MCF 10A (cell line): Measurements from ENCODE around the gene TAS1R3. TPM values are rescaled to one million over a fixed set of nuclear protein-coding genes. Genes with fewer than 3 reads are reported as not detected.
"Not testable (repeated sequence)": the region's sequence is repeated elsewhere in the genome, so short reads cannot be mapped to it uniquely, and the experiment has no call there.

Experiments
- BruUV-seq: library from RNA; stranded (reverse); fragments of 400-500 nt; replicated peaks from 2 replicates; lab custom pipeline; 2021; lab: Mats Ljungman, UMichigan
- CTCF ChIA-PET: fragments of 300-600 bp; sonication (Branson Sonifier 250); formaldehyde crosslinking; extraction: SDS; loops from one replicate; lab custom pipeline; 2021; ENCODE audit warnings: antibody characterized with exemption, inconsistent platforms; lab: Yijun Ruan, JAX
- POLR2A ChIA-PET: fragments of 300-600, 350-650 bp; sonication (Branson Sonifier 250); formaldehyde crosslinking; extraction: SDS; loops from one replicate; lab custom pipeline; 2020; ENCODE audit warnings: antibody characterized with exemption, inconsistent platforms; lab: Yijun Ruan, JAX
- DNase-seq: peaks from one replicate; pipeline ENCODE4 v3.0.0-alpha.2; 2018; ENCODE audit not compliant: unreplicated experiment
- H3K27ac Mint-ChIP-seq: one replicate; pipeline ENCODE4 v1.8.0; 2022; ENCODE audit warnings: mild to moderate bottlenecking, low read depth, mixed read lengths; ENCODE audit not compliant: unreplicated experiment
- H3K27me3 Mint-ChIP-seq: one replicate; pipeline ENCODE4 v1.8.0; 2022; ENCODE audit warnings: mixed read lengths; ENCODE audit not compliant: insufficient read depth, unreplicated experiment
- H3K36me3 Mint-ChIP-seq: one replicate; pipeline ENCODE4 v1.8.0; 2022; ENCODE audit warnings: mild to moderate bottlenecking, moderate library complexity, mixed read lengths; ENCODE audit not compliant: insufficient read depth, unreplicated experiment
- H3K4me1 Mint-ChIP-seq: one replicate; pipeline ENCODE4 v1.8.0; 2022; ENCODE audit warnings: mixed read lengths; ENCODE audit not compliant: insufficient read depth, unreplicated experiment
- H3K4me3 Mint-ChIP-seq: one replicate; pipeline ENCODE4 v1.8.0; 2022; ENCODE audit warnings: mild to moderate bottlenecking, moderate library complexity, mixed read lengths; ENCODE audit not compliant: unreplicated experiment
- H3K9me3 Mint-ChIP-seq: one replicate; pipeline ENCODE4 v1.8.0; 2022; ENCODE audit warnings: mixed read lengths; ENCODE audit not compliant: unreplicated experiment
- CTCF ChIP-seq: fragments of 200-600 bp; IDR thresholded peaks from one replicate; pipeline ENCODE4 v1.8.0; 2022; ENCODE audit warnings: antibody characterized with exemption, mild to moderate bottlenecking; ENCODE audit not compliant: unreplicated experiment
- intact Hi-C: fragments of 100-400 bp; cut with micrococcal nuclease; formaldehyde crosslinking; loops from 2 replicates; pipeline ENCODE4 v1.14.1; 2022
- total RNA-seq: library from RNA; stranded (reverse); gene quantifications from 2 replicates; pipeline ENCODE4 v1.2.3, GENCODE V29; 2022

TAS1R3 gene
- total RNA-seq, 1 experiment from 2014 or later: not detected

- Mint-ChIP-seq H3K9me3 (no peaks in the 10 kb centered on the region), H3K27me3 (no peaks in the 10 kb centered on the region), H3K4me1 (peaks cover 5% of the 10 kb centered on the region), H3K4me3 (no peak overlapping the region), H3K36me3 (peaks cover 83% of the 10 kb centered on the region), H3K27ac (no peak overlapping the region)
- no TSS peak for BruUV-seq
- POLR2A ChIA-PET: no interaction called here
- CTCF ChIA-PET: interaction anchor here (0.6 to 1.5 kb wide), 2 partner anchors 21 to 88 kb away, joined by 3 read pairs; no protein-coding TSS in a partner anchor
- no peak for DNase-seq
- no peak for TF ChIP-seq CTCF
- intact Hi-C loops: no loop called here
These were observed 16.9 kb upstream of the TAS1R3 start for GRCh38 chr1:1314237-1314586.

- BruUV-seq: no TSS peak
- CTCF ChIA-PET: interaction anchor here (0.6 to 1.5 kb wide), 3 partner anchors 20 to 191 kb away, joined by 3 read pairs; no protein-coding TSS in a partner anchor
- H3K9me3 Mint-ChIP-seq: no peaks in the 10 kb centered on the region
- intact Hi-C loops: no loop called here
- H3K27ac Mint-ChIP-seq: no peak overlapping the region
- no peaks in the 10 kb centered on the region for H3K27me3 Mint-ChIP-seq
- peaks cover 81% of the 10 kb centered on the region for H3K36me3 Mint-ChIP-seq
- no peak for TF ChIP-seq CTCF
- H3K4me3 Mint-ChIP-seq: no peak overlapping the region
- H3K4me1 Mint-ChIP-seq: peaks cover 5% of the 10 kb centered on the region
- POLR2A ChIA-PET: no interaction called here
- no peak for DNase-seq
These were observed 16.3 kb upstream of the TAS1R3 start for GRCh38 chr1:1314678-1315335.

- Mint-ChIP-seq H3K27ac (no peak overlapping the region), H3K36me3 (peaks cover 74% of the 10 kb centered on the region), H3K4me1 (peaks cover 5% of the 10 kb centered on the region), H3K4me3 (no peak overlapping the region), H3K9me3 (no peaks in the 10 kb centered on the region), H3K27me3 (no peaks in the 10 kb centered on the region)
- no TSS peak for BruUV-seq
- intact Hi-C loops: no loop called here
- ChIA-PET POLR2A (interaction anchor here (0.7 kb wide), 1 partner anchor 305 kb away, joined by 6 read pairs; no protein-coding TSS in a partner anchor), CTCF (interaction anchor here (1.2 kb wide), 1 partner anchor 190 kb away, joined by 3 read pairs; no protein-coding TSS in a partner anchor)
- TF ChIP-seq CTCF: no peak
- no peak for DNase-seq
These were observed 15.6 kb upstream of the TAS1R3 start for GRCh38 chr1:1315435-1315954.

GRCh38 chr1:1316199-1316598 lies 14.9 kb upstream of the TAS1R3 start:
- H3K4me1 Mint-ChIP-seq, intact Hi-C loops, DNase-seq, H3K4me3 Mint-ChIP-seq, H3K27ac Mint-ChIP-seq, H3K9me3 Mint-ChIP-seq, H3K27me3 Mint-ChIP-seq, BruUV-seq: not testable (repeated sequence)
- ChIA-PET POLR2A (interaction anchor here (0.8 to 1.2 kb wide), 2 partner anchors 9 to 11 kb away, joined by 3 read pairs; no protein-coding TSS in a partner anchor), CTCF (interaction anchor here (0.7 kb wide), 1 partner anchor 9 kb away, joined by 4 read pairs; no protein-coding TSS in a partner anchor)
- H3K36me3 Mint-ChIP-seq: peaks cover 67% of the 10 kb centered on the region
